DMS 273 (cell line): ENCODE measurements around the gene CHRM1.
A peak's percentile ranks its signal among the peaks of the same experiment; 100 is the strongest.

ENCODE experiments used
- DNase-seq: peaks from one replicate; lab custom pipeline; 2025; ENCODE audit not compliant: unreplicated experiment; lab: John Stamatoyannopoulos, UW

CHRM1 gene

DNA sequence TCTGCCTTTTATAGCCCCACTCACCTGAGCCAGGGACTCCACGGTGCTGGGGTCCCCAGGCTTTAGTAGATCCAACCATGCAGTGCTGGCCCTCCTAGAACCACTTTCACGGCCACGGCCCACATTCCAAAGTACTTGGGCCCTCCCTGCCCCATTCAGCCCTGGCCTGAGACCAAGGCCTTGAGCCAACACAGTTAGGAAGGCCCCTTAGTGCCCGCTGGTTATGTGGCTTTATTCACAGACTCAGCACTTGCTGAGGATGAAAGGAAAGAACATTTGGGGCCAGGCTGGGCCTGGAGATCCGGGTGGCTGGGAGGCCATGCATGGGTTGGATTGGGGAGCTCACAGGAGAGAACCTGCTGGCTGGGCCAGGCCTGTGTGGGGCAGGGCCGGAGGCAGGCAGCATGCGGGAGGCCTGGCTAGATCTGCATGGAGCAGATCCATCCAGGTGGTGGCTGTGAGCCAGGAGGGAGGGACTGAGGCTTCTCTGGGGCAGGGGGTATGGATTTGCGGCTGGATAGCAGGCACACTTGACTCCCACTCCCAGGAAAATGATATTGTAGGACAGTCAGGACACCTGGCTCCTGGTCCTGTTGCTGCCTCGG lies 12.6 kb downstream of the CHRM1 start:
- DNase-seq = no peak

- peak; percentile 89 for DNase-seq
These were observed 15.1 kb downstream of the CHRM1 start for GRCh38 chr11:62905927-62906531.

DNA sequence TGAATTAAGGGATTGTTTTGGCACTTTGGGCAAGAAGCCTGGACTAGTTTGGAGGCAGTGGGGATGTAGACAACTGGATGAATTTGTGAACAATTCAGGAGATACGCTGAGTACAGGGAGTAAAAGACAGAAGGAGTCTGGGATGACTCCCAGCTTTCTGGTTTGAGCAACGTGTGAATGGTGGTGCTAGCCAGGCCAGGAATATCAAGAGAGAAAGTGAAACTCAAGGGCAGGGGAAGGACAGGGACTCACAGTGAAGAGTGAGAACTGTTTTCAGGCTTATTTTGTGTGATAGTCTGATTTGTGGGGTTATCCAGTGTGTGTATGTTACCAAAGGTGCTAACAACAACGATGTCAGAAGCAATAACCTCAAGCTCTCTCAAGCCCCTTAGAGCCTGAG lies 15.9 kb downstream of the CHRM1 start:
- no peak for DNase-seq

- DNase-seq = no peak
These were observed 18.2 kb downstream of the CHRM1 start for GRCh38 chr11:62902932-62903331.

DNA sequence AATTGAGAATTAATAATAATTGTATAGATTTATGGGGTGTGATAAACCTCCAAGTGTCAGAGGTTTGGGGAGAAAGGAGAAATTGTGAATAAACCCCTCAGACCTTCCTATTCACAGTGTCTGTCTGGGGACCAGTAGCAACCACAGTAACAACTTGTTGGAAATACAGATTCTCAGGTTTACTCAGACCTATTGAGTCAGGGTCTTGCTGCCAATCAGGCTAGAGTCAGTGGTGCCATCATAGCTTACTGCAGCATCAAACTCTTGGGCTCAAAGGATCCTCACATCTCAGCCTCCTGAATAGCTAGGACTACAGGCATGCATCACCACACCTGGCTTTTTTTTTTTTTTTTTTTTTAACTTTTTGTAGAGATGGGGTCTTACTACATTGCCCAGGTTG lies 23.1 kb downstream of the CHRM1 start:
- no peak for DNase-seq

- no peak for DNase-seq
These were observed 23.9 kb downstream of the CHRM1 start for GRCh38 chr11:62897311-62897710.

DNA sequence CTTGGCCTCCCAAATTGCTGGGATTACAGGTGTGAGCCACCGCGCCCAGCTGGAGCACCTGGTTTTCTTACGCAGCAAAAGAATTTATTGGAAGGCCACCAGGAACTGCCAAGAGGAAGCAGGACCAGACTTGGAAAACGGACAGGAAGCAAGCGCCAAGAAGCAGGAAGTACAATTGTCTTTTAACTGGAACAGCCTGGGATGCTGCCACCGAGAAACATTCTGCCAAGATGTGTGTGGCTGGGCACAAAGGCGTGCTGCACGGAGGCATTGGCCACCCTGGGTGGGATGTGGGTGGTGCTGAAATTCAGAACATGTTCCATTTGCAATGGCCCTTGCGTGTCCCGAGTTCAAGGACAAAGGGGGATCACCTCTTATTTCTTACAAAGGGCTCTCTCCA lies 25.1 kb downstream of the CHRM1 start:
- no peak for DNase-seq

- DNase-seq = no peak
These were observed 25.7 kb downstream of the CHRM1 start for GRCh38 chr11:62895501-62895900.

DNA sequence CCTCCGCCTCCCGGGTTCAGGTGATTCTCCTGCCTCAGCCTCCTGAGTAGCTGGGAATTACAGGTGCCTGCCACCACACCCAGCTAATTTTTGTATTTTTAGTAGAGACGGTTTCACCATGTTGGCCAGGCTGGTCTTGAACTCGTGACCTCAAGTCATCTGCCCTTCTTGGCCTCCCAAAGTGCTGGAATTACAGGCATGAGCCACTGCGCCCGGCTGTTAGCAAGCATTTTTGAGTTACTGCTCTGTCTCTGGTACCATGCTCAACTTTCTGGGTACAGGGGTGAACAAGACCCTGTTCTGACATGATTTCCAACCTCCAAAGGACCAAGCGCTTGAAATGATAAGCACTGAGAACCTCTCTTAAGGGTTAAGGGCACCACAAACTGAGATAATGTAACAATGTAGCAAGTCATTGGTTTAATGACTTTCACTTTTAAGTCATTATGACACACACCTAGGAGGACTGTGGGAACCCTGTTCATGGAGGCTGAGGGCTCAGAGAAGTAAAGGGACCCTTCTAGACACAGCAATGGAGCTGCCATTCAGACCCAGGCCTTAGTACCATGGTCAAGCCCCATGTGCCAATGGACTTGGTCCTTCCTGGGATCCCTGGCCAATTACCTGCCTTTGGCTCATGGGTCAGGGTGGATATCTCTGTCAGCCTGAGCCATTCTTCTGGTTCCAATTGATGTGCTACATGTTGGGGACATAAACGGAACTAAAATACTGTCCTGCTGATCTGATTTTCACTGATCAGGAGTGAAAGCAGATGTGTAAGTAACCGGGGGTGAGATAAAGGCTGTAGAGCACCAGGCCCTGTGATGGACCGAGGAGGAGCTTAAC lies 28.9 kb downstream of the CHRM1 start:
- no peak for DNase-seq

DNA sequence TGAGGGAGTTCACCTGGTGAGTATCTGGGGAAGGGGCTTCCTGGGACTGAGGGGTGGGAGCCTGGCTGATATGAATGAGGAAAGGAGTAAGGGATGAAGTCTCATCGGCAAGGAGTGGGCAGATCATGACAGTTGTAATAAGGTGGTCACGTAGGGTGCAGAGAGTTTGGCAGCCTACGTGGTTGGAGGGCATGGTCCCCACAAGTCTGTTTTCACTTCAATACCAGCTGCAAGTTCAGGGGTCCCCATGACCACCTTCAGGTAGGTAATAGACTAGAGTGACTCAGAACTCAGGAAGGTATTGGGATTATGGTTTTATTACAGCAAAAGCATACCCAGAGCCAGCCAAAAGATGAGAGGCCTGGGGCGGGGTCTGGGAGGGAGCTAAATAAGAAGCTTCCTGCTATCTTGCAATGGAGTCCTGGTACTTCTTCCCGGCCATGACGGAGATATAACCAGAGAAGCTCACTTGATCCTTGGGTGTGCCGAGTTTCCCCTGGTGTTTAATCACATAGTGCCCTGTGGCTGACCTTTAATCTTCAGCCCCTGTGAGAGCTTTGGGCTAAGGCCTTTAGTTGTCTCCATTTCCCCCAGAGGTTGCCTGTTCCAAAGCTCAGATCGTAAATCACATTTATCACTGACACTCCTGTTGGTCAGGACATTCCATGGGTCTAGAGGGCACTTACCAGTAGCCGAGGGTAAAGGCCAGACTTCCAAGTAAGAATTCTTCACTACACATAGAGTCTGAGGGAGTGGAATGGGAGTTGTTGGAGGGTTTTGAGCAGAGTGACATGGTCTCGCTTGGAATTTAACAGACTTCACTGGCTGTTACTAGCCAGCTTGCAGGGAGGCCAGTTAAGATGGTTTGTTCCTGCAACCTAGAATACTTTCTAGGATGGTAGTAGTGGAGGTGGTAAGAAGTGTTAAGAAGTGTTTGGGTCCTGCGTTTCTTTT lies 31.4 kb downstream of the CHRM1 start:
- peak; percentile 64 for DNase-seq

DNA sequence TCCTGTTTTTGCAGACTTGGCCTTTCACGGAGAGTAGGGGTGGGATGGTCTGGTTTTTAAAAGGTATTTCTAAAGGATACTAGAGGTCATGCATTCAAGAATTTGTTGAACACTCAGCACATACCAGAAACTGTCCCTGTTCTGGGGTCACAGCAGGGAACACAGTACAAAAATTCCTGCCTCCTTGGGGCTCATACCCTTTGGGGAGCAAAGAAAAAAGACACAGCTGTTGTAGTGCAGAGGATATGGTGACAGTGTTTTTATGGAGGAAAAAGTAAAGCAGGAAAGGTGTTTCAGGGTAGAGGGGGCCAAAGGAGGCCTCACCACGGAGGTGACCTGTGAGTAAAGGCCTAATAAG lies 32.1 kb downstream of the CHRM1 start:
- DNase-seq = no peak

DNA sequence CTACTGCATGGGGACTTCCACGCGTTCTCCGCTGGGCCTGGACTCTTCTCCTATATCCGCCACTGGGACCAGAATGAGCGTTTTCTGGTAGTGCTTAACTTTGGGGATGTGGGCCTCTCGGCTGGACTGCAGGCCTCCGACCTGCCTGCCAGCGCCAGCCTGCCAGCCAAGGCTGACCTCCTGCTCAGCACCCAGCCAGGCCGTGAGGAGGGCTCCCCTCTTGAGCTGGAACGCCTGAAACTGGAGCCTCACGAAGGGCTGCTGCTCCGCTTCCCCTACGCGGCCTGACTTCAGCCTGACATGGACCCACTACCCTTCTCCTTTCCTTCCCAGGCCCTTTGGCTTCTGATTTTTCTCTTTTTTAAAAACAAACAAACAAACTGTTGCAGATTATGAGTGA lies 32.8 kb downstream of the CHRM1 start:
- no peak for DNase-seq

DNA sequence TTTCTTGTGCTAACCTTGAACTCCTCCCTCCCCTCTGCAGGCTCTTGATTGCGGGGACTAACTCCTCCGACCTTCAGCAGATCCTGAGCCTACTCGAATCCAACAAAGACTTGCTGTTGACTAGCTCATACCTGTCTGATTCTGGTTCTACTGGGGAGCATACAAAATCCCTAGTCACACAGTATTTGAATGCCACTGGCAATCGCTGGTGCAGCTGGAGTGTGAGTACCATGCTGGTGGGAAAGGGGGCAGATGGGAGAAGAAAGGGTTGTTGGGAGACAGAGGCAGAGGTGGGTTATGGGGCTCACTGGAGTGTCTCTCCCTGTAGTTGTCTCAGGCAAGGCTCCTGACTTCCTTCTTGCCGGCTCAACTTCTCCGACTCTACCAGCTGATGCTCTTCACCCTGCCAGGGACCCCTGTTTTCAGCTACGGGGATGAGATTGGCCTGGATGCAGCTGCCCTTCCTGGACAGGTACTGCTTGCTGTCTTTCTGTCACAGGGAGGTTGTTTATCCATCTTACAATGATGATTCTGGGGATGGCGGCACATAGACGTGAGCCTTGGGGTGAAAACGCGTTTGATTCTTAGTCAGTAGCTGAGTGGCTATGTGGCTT lies 35.9 kb downstream of the CHRM1 start:
- no peak for DNase-seq

GRCh38 chr11:62883673-62884072 lies 37.5 kb downstream of the CHRM1 start:
- no peak for DNase-seq

- DNase-seq = no peak
These were observed 38.2 kb downstream of the CHRM1 start for GRCh38 chr11:62882788-62883501.

DNA sequence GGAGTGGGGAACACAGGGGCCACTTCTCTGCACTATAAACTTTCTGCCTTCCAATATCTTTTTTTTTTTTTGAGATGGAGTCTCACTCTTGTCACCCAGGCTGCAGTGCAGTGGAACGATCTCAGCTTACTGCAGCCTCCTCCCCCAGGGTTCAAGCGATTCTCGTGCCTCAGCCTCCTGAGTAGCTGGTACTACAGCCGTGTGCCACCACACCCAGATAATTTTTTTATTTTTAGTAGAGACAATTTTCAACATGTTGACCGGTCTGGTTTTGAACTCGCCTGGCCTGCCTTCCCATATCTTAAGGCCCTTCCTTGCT lies 38.8 kb downstream of the CHRM1 start:
- no peak for DNase-seq

DNA sequence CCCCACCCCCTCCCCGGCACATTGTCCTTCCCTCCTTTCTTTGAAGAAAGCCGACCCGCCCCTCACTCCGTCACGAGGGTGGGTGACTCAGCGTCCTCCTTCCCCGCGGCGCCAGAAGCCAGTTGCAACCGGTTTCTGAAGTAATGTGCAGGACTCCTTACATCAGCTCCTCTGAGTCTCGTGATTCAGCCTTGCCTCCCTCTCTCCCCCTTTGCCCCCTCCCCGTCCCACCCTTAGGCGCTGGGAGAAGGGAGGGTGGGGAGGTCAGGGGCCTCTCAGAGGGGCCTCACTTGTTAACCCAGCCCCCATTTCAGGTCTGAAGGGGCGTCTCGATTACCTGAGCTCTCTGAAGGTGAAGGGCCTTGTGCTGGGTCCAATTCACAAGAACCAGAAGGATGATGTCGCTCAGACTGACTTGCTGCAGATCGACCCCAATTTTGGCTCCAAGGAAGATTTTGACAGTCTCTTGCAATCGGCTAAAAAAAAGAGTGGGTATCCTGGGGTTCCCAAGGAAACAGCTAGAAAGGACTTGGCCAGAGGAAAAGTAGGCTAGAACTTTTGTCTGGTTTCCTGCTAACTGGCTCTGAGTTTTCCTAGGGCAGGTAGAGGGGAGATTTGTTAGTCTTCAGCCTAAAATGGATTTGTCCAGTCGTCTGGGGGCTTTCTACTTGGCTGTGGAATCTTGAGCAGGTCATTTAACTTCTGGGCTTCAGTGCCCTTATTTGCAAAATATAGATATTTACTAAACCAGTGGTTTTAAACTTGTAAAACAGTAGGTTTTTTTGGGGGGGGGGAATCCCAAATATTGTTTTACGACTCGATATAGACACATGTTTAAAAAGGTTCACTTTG lies 39.4 kb downstream of the CHRM1 start:
- DNase-seq = peak; percentile 92

GRCh38 chr11:62880803-62881578 lies 40.2 kb downstream of the CHRM1 start, which contains the start of gene SLC3A2:
SLC3A2 (plus strand) TSS chr11:62880896; CDS start chr11:62881024, 128 bp downstream.
- peak; percentile 92 for DNase-seq
